Inflammatory macrophage (primary cell): ENCODE results near the gene NFATC3.
A peak's percentile ranks its signal among the peaks of the same experiment; 100 is the strongest.

ENCODE experiments used
- DNase-seq, 2 donors: peaks; one replicate each; pipeline ENCODE4 v3.0.0-alpha.2; 2020 to 2022

The NFATC3 gene

DNA sequence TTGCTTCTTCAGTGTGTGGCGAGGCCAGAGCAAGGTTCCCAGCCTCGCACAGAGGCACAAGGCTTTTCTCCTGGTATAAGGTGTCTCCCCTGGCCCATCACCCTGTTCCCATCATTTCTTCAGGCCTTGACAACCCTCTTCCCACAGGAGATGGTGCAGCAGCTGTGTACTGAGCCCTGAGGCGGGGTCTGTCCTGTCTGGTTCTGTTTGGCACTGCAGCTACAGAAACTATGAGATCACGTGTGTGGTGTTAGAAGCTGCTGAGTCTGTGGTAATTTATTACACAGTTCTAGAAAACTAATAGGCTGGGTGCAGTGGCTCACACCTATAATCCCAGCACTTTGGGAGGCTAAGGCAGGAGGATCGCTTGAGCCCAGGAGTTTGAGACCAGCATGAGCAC, 167.2 kb downstream of the NFATC3 start:
- DNase-seq = no peak

DNA sequence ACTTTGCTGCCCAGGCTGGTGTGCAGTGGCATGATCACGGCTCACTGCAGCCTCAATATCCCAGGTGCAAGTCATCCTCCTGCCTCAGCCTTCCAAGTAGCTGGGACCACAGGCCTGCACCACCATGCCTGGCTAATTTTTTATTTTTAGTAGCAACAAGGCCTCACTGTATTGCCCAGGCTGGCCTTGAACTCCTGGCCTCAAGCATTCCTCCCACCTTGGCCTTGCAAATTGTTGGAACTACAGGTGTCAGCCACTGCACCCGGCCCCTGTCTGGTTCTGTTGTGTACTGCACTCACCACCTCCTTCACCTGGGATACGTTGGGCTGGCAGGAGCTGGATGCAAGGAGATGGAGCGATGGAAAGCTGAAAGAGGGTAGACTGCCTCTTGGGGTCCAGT, 168.6 kb downstream of the NFATC3 start:
- DNase-seq = no peak

DNA sequence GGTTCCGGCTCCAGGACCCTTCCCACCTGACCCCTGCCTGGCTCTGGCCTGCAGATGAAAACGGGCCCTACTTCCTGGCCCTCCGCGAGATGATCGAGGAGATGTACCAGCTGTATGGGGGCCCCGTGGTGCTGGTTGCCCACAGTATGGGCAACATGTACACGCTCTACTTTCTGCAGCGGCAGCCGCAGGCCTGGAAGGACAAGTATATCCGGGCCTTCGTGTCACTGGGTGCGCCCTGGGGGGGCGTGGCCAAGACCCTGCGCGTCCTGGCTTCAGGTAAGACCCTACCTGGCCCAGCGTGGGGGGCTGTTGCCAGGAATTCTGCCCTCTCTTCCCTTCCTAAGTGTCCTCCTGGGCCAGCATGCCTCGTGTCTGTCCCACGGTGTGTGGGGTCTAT, 170.5 kb downstream of the NFATC3 start:
- DNase-seq = no peak

DNA sequence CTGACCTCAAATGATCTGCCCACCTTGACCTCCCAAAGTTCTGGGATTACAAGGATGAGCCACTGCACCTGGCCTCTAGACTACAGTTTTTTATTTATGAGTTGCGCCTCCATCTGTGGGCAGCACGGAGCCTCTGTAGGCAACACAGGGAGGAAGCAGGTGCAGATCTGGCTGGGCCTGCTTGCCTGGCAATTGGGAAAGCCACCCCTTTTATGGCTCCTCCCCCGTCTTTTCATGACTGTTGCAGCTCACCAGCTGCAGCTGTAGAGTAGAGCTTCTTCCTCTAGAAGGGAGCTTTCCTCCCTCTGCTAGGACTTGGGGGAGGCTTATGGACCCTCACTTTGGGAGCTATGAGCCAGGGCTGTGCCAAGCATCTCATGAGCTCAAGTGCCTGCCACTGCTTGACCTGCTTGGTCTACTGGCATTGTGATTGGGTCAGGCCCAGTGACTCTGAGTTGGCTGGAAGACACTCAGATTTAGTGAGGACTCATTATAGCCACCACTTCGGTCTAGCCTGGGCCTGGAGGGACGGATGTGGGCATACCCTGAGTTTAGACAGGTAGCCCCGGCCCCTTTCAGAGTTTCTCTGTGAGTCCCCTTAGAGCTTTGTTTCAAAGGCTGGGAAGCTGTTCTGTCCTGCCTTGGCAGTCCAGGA, 172.2 kb downstream of the NFATC3 start:
- peak; percentile 42 to 70 for DNase-seq

DNA sequence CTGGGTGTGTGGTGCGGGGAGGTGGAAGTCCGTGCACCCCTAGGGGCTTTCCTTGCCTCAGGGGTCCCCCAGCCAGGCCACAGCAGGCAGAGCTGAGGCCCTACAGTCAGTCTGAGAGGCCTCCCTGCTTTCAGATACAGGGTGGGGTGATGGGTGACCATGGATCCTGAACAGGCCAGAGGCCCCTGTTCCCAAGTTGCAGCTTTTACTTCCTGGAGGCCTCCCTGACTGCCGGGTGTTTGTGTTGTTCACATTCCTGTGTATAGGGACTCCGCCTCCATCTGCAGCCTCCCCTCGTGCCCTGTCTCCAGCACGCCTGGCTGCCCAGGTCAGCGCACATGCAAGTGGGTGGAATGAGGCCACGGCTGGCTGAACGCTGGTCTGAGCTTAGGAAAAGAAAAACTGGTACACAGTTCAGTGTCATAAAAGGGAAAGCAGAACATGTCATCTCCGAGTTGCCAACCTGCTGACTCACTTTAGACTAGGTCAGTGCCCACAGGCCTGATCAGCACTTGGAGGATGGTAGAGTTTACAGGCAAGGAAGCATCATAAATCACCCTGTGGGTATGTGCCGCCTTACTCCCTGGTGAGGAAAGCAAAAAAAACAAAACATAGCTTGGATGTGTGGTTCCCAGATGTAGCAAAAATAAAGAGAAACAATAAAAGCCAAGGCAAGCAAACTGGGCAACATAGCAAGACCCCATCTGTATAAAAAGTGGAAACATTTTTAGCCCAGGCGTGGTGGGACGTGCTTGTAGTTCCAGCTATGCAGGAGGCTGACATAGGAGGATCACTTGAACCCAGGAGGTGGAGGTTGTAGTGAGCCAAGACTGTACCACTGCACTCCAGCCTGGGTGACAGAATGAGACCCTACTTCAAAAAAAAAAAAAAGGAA, 173.0 kb downstream of the NFATC3 start:
- DNase-seq = peak; percentile 74 to 80

DNA sequence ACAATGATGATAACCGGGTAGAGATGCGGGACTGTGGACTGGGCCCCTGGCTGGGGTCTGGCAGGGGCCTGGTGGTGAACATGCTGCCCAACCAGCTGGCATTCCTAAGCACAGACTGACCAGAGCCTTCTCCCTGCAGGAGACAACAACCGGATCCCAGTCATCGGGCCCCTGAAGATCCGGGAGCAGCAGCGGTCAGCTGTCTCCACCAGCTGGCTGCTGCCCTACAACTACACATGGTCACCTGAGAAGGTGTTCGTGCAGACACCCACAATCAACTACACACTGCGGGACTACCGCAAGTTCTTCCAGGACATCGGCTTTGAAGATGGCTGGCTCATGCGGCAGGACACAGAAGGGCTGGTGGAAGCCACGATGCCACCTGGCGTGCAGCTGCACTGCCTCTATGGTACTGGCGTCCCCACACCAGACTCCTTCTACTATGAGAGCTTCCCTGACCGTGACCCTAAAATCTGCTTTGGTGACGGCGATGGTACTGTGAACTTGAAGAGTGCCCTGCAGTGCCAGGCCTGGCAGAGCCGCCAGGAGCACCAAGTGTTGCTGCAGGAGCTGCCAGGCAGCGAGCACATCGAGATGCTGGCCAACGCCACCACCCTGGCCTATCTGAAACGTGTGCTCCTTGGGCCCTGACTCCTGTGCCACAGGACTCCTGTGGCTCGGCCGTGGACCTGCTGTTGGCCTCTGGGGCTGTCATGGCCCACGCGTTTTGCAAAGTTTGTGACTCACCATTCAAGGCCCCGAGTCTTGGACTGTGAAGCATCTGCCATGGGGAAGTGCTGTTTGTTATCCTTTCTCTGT, 174.0 kb downstream of the NFATC3 start:
- DNase-seq = peak; percentile 46 to 56

DNA sequence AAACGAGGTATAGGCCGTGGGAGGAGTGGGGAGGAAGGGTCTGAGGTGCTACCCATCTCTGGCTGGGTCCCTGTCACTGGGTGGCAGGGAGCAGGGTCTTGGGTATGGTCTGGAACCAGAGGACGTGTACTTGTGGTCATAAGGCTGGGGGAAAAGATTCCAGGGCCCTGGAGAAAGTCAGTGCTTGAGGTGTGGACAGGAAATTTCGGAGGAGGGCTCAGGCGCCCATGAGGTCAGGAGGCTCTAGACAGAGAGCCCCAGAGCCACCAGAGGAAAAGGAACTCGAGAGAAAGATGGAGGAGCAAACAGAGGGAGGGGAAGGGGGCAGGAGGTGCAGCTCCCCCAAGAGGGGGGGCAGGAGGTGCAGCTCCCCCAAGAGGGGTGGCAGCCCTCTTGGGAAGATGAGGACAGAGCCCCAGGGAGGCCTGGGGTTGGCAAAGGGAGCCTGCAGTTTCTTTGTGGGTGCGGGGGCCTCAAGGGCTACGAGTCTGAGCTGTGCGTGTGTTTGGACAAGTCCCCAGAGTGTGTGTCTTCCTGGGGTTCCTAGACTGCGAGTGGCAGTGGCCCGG, 178.5 kb downstream of the NFATC3 start:
- DNase-seq = no peak

DNA sequence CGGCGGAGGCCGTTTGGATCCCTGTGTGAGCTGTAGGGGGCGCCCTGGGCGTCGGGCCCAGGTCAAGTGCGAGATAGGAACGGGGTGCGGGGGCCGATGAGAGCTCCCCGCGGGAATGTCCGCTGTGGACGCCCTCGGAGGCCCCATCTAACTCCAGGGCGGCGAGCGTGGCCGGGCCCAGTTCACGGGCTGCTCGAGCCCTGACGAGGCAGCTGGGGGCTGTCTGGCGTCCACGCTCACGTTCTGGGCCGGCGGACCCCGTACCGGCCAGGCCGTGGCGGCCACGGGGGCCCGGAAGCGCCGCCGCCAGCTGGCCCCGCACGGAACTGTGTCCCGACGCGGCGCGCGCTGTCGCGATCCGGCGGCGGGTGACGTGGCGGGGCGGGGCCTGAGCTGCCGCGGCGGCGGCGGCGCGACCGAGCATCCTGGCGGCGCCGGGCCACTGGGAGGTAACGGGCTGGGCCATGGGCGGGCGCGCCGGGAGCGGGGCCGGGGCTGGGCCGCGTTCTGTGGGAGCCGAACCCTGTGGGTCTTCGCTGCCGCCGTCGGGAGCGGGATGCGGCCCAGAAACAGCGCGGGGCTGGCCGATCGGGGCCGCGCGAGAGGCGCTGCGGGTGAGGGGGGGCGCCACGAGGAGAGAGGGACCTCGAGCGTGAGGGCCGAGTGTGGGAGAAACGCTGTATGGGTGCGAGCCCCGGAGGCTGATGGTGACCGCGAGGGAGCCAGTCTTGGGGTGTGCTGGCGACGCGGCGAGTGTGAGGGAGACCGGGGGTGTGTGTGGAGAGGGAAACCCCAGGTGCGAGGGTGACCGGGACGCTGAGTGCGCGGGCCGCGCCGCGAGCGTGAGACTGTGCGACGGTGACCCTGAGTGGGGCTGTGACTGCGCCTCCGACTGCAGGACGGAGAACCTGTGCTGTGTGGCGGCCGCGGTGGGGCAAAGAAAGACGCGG, 179.2 kb downstream of the NFATC3 start, which contains the start of gene SLC7A6:
SLC7A6 (plus strand) TSS at position 399 of the 950 bp plus-strand sequence. CDS start 10,201 bp downstream, outside the sequence.
- peak; percentile 80 to 88 for DNase-seq

DNA sequence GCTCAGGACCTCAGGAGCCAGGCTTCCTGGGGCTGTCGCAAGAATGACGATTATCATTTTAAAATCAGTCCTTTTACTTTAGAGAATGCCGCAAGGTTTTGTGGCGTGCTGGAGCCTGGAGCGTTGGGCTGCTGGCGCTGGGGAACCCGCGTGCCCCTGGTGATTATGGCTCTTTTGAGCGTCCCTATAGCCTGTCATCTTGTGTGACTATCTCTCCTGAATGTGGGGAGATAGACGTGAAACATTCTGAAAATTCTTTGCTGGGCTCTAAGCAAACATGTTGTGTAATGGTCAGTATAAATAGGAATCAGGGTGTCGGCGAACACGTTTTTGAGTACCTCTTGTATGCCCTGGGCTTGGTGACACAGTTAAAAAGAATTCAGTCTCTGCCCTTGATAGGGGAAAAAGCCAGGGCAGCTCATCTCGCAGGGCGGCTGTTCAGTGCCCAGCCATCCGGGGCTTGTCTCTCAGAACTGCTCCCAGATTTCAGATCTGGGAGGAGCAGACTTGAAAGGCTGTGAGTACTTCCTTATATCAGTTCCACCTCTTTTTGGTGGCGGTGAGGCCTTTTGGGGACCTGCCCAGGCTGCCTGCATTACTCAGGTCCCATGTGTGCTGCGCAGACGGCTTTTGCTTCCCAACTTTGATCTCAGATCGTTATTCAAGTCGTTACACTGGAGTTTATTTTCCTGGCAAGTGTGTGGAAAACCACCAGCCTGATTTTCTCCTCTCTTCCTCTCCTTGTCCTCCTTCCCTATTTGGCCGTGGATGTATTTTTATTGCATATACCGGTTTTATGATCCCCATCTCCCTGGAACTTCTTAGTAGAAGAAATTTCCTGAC, 180.1 kb downstream of the NFATC3 start:
- DNase-seq = peak; percentile 53 to 64

DNA sequence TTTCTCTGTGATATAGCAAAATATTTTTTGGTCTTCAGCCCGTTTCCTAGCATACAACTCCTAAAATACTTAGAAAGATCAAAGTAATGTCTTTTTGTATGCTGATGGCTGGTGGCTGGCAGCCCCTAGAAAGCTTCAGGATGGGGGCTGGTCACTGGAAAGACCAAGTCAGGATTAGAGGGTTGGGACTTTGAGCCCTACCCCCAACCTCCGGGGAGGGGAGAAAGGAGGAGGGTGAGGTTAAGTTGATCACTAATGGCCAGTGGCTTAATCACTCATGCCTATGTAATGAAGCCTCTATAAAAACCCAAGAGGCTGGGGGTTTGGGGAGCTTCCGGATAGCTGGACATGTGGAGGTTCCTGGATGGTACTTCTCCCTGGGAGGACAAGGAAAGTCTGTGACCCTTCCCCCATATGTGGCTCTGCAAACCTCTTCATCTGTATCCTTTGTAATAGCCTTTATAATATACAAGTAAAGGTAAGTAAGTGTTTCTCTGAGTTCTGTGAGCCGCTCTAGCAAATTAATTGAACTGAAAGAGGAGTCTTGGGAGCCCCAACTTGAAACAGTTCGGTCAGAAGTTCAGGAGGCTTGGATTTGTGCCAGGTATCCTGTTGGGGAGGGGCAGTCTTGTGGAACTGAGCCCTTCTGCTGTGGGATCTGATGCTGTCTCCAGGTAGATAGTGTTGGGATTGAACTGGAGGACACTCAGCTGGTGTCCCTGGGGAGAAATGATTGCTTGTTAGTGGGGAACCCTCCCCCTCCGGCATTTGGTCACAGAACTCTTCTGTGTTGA, 182.6 kb downstream of the NFATC3 start:
- DNase-seq = no peak

DNA sequence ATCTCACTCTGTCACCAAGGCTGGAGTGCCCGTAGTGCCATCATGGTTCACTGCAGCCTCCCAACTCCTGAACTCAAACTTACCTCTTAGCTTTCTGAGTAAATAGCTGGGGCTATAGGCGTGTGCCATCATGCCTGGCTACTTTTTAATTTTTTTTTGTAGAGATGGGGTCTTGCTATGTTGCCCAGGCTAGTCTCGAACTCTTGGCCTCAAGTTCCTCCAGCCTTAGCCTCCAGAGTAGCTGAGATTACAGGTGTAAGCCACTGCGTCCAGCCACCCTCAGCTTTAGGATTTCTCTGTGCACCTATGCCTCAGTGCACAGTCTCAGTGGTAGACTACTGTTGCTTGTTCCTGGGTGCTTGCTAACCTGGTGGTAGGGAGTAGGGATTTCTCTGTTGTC, 184.6 kb downstream of the NFATC3 start:
- DNase-seq = no peak

DNA sequence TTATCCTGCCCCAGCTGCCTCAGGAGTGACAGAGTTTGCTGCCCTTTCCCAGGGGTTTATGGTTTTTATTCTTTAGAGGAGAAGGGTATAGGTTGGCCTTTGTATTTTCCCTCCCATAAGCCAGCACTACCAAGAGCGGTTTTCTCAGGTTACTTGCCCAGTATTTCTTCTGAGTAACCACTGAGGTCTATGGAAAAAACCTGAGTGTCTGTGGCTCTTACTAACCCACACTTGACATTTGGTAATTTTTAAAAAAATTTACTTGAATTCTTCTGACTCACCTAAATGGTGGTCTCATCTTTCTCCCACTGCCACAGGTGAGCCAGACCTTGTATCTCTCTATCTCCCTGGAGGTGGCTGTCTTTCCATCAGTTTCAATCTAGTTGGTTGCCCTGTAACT, 185.2 kb downstream of the NFATC3 start:
- DNase-seq = no peak

DNA sequence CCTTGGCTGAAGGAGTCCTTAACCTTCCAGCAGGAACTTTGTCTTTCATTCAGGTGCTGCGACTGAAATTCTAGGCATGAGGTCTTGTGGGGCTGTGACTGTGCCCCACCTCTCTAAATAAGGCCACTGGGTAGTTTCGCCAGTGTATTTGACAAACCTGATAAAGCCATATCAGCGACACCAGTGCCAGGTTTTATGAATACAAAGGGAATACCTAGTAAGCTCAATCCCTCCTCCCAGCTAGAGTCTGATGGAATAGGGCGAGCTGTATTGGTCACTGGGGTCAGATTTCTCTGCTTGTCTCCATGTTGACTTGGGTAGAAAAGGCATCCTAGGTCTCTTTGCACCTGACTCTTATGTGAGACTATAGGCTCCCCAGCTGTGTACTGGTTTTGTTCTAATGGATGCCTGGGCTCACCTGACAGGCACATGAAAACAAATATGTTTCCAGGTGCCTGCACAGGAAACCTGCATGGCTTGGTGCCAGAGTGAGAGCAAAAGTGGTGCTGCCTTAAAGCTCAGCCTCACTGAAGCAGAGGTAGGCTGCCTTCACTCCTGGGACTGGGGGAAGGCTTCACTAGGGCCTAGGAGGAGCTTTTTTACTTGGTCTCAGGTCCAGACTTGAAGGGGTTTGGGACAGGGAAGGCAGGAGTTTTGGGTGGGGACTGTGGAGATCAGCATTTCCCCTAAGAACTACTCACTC, 187.5 kb downstream of the NFATC3 start:
- no peak for DNase-seq

DNA sequence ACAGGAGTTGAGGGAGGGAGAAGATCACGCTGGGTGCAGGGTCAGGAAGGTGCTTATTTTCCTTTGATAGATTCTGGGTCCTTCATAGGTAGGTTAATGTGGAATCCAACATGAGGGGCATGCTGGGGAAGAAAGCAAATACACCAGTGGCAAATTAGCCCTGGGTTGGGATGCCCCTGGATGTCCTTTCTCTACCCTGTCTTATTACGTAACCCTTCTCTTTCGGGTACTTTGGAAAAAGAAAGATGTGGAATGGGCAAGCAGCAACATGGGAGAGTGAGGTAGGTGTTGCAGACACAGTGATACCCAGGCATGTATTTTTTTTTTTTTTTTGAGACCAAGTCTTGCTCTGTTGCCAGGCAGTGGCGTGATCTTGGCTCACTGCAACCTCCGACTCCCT, 188.3 kb downstream of the NFATC3 start:
- no peak for DNase-seq

DNA sequence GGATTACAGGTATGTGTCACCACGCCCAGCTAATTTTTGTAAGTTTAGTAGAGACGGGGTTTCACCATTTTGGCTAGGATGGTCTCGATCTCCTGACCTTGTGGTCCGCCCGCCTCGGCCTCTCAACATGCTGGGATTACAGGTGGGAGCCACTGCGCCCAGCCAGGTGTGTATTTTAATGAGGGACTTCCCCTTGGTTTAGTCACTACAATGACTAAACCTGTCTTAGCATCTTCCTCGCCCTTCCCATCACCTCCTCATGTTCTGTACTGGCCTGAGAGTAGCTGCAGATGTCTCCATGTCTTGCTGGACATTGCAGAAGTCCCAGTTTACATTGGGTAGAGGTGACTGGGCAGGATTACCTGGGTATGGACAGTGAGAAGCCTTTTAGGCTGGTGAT, 188.7 kb downstream of the NFATC3 start:
- no peak for DNase-seq

DNA sequence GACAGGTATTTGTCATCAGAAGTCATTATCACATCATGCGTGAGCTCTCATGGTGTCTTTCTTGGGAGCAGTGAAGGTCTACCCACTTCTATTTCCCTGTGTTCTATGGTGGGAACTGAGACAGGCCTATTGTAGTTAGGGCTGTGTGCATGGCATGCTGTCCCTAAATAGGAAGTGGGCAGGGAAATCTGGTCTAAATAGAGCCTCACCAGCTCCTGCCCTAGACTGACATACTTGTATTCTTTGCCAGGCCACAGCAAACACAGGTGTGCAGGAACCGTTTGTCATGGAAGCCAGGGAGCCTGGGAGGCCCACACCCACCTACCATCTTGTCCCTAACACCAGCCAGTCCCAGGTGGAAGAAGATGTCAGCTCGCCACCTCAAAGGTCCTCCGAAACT, 189.3 kb downstream of the NFATC3 start:
- DNase-seq = no peak

DNA sequence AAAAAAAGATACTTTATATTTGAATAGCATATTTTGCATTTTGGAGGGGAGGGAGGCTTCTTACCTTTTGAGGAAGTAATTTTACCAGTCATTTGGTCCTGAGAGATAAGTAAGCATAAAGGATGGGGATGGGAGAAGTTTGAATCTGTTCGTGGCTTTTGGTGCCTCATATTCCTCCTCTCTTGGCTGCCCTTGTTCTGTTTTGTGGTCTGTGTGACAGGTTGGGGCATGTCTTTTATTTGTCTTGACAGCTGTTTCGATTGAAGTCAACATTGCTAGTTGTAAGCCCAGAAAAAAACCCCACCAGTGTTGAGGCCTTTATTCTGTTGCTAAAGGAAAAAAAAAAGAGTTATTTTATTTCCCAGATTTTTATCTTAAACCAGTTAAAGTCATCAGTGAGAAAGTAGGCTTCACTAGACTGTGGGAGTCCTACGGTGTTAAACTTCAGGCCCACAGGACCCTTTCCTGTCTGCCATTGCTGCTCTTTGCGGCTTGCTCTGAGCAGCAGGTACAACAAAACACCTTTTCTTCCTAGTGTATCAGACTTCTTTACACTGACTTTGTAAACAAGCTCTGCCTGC, 190.5 kb downstream of the NFATC3 start:
- DNase-seq = no peak

DNA sequence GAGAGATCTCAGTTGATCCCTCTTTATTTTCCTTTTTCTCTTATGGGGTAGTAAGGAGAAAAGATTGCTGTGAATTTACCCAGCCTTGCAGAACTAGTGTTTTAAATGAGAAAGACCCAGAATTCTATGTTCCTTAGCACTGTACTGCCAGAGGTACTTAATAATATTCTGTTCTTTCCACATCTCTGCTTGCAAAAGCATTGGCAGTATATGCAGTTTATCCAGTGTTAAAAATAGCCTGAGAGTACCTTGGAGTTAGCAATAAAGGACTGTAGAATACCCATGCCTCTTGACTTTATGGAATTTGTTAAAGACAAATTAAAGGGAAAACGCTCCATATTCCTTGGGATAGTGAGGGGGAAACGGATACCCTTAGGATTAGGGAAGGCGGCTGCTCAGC, 191.1 kb downstream of the NFATC3 start:
- no peak for DNase-seq
